ENCODE results near the gene AGBL1. TPM values are rescaled to one million over a fixed set of nuclear protein-coding genes. Genes with fewer than 3 reads are reported as not detected.

AGBL1 gene
- total and polyA plus RNA-seq, 7 donors, result 0.96 to 34.8 (median 6.6) TPM

DNA sequence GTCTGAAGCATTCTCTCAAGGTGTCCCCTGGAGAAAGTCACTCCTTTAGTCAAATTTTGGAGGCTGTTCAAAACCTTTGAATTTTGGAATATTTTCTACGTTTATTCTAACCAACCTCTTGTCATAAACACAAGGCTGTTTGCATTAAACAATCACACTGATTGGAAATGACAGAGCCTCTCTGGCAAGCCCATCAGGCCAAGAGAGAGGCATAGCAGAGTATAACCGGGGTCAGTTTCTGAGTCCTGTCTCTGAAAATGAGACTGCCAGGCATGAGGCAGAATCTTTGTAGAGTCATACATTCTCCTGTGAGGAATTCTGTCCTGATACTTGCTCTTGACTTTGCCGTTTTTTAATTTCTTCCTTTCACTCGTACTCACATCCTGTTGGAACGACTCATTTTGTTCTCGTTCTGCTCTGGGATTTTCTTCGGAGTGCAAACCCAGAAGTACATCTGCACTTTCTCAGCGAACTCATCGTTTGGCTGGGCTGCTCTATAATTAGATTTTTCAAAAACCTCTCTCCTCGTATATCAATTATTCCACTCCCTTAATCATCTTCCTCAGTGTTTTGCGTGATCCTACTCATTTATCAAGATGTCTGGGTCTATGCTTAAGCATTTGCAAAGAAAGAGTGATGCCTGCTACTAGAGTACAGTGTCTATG, 114.2 kb downstream of the AGBL1 start:
- Histone ChIP-seq H3K4me1 (no peaks in the 10 kb centered on the region), H3K27me3 (ENCODE audit: insufficient read depth in 3 of 3, low read length in 2 of 3) (no peaks in the 10 kb centered on the region), H3K27ac (no peak overlapping the region), H3K36me3 (ENCODE audit: insufficient read depth in 1 of 2, low read depth in 1 of 2) (no peaks in the 10 kb centered on the region), H3K4me3 (no peak overlapping the region), H3K9me3 (no peaks in the 10 kb centered on the region)
- no peak for ATAC-seq
- intact Hi-C loops (cut with DNase I), result no loop called here
- DNase-seq, result no peak
- 48 to 67% (median 54%) methylated on average over 11 of the region's 11 CpGs for WGBS, 3 donors
- TF ChIP-seq, protein P1, sequence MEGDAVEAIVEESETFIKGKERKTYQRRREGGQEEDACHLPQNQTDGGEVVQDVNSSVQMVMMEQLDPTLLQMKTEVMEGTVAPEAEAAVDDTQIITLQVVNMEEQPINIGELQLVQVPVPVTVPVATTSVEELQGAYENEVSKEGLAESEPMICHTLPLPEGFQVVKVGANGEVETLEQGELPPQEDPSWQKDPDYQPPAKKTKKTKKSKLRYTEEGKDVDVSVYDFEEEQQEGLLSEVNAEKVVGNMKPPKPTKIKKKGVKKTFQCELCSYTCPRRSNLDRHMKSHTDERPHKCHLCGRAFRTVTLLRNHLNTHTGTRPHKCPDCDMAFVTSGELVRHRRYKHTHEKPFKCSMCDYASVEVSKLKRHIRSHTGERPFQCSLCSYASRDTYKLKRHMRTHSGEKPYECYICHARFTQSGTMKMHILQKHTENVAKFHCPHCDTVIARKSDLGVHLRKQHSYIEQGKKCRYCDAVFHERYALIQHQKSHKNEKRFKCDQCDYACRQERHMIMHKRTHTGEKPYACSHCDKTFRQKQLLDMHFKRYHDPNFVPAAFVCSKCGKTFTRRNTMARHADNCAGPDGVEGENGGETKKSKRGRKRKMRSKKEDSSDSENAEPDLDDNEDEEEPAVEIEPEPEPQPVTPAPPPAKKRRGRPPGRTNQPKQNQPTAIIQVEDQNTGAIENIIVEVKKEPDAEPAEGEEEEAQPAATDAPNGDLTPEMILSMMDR (IDR thresholded peaks at IDR 0.05), result no peak

DNA sequence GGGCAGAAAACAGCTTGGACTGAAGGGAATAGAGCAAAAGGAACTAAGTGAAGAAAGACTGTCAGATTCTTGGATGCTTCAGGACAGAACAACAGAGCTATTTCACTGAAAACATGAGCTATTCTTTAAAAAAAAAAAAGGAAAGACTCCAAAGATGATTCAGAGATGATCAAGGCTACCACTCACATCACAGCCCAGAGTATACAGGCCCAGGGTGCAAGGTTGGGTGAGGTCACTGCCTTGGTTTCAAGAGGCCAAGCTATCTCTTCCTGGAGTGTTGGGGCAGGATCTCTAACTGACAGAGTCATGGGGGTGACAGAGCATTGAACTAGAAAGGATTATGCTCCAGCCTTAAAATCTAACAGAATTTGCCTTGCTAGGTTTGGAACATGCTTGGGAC, 118.1 kb downstream of the AGBL1 start:
- no peak overlapping the region for H3K27ac ChIP-seq
- H3K4me1 ChIP-seq, result peaks cover 7% of the 10 kb centered on the region
- no peak for ATAC-seq
- intact Hi-C loops (cut with DNase I), result no loop called here
- H3K36me3 ChIP-seq (ENCODE audit: insufficient read depth in 1 of 2, low read depth in 1 of 2), result no peaks in the 10 kb centered on the region
- TF ChIP-seq, protein P1 (IDR thresholded peaks at IDR 0.05), result no peak
- H3K9me3 ChIP-seq, result no peaks in the 10 kb centered on the region
- no peak overlapping the region for H3K4me3 ChIP-seq
- DNase-seq, result peak in 1 of 2 donors; percentile 16
- no peaks in the 10 kb centered on the region for H3K27me3 ChIP-seq (ENCODE audit: insufficient read depth in 3 of 3, low read length in 2 of 3)

DNA sequence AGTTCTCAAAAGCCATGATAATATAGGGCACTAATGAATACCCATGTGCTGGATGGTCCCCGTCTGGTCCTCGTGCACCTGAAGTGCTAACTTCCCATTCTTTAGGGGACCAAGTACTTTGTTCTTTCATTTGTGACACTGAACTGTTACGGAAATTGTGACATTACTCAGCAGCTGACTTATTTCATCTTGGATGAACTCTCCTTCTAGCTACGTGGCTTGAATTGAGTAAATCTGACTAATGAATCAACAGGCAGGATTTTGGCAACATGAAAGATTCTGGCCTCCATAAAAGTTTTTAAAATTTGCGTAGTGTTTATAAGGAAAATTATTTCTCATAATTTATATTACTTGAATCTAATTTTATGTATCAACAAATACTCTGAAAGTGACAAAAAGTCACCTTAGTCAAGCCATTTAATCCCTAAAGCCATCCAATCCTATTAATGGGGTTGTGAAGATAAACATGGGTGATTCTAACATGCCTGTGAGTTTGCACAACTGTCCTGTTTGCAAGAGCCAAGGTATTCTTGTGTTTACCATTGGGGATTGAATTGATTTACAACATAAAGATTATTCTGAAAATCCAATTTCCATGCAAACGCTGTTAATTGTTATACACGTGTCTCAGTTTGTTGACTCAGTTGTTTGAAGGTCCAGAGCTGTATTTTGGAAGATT, 119.9 kb downstream of the AGBL1 start:
- Histone ChIP-seq H3K4me1 (peaks cover 7% of the 10 kb centered on the region), H3K36me3 (ENCODE audit: insufficient read depth in 1 of 2, low read depth in 1 of 2) (no peaks in the 10 kb centered on the region), H3K4me3 (no peak overlapping the region), H3K27me3 (ENCODE audit: insufficient read depth in 3 of 3, low read length in 2 of 3) (no peaks in the 10 kb centered on the region), H3K9me3 (no peaks in the 10 kb centered on the region), H3K27ac (peak overlapping the region; percentile 58)
- 41 to 57% (median 52%) methylated on average over 7 of the region's 7 CpGs for WGBS, 3 donors
- no peak for DNase-seq
- intact Hi-C loops (cut with DNase I), result no loop called here
- ATAC-seq, result peak; percentile 68 to 94 (median 87)
- TF ChIP-seq, protein P1 (IDR thresholded peaks at IDR 0.05), result no peak

DNA sequence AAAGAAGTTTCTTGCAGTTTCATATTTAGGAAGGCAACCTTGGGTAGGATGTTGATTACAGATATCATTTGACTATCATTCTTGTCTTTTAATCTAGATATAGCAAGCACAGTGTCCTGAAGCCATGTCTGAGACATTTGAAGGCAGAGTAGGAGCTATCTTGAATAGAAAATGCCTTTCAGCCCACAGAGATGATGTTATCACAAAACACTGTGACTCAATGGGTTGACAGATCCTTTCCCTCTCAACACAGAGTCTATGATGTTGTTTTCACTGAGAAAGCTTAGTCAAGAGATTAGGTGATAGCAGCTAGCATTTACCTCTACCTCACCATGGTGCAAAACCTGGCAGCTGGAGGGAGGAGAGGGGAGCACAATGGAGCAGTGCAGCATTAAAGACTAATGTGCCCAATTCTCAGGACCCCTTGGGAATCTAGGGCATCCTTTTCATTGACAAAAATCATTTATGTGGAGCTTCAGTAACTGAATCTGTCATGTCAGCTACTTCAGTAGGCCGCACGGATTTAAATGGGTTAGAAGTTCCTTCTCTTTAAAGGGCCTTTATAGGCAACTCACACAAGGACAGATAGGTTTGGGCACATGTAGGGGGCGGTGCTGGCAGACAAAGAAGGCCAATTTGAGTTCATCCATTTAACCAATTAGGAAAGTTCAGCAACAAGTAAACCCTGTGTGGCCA, 121.8 kb downstream of the AGBL1 start:
- intact Hi-C loops (cut with DNase I), result no loop called here
- Histone ChIP-seq H3K4me1 (peaks cover 7% of the 10 kb centered on the region), H3K27ac (no peak overlapping the region), H3K36me3 (ENCODE audit: insufficient read depth in 1 of 2, low read depth in 1 of 2) (no peaks in the 10 kb centered on the region), H3K27me3 (ENCODE audit: insufficient read depth in 3 of 3, low read length in 2 of 3) (no peaks in the 10 kb centered on the region), H3K9me3 (no peaks in the 10 kb centered on the region), H3K4me3 (no peak overlapping the region)
- DNase-seq (no peak), ATAC-seq (peak in 1 of 4 donors; percentile 24)
- TF ChIP-seq, protein P1 (IDR thresholded peaks at IDR 0.05), result no peak
- WGBS, 3 donors, result 89 to 92% (median 92%) methylated on average over 3 of the region's 3 CpGs

Measured in psoas muscle (tissue), 8 donors.